ENCODE data around the gene TP53I13. TPM values are rescaled to one million over a fixed set of nuclear protein-coding genes. Genes with fewer than 3 reads are reported as not detected.

The TP53I13 gene
- total RNA-seq, 1 donor from 2014 or later = 31.2 TPM

DNA sequence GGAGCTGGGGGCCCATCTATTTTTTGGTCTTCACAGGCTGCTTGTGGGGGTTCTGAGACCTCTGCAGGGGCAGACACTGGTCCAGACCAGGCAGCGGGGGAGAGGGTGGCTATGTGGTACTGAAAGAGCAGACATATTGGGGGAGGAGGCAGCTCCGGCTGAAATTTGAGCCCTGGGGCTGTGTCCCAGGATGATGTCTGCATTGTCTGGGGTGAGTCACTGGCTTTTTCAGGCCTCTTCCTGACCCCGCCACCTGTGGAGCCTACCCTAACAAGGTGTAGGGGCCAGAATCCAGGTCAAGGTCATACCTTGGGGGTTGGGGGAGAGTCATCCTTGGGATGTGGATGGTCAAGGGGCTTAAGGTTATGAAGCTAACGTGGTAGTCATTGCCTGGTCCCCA is 51.8 kb downstream of the TP53I13 start:
- Mint-ChIP-seq H3K27me3 (ENCODE audit: low read depth) (peaks cover 67% of the 10 kb centered on the region), H3K4me3 (no peak overlapping the region), H3K4me1 (peaks cover 16% of the 10 kb centered on the region), H3K36me3 (no peaks in the 10 kb centered on the region), H3K27ac (no peak overlapping the region), H3K9me3 (no peaks in the 10 kb centered on the region)
- no peak for TF ChIP-seq CTCF (IDR thresholded peaks at IDR 0.05; ENCODE audit: unreplicated experiment)
- no peak for DNase-seq (ENCODE audit: low spot score in 2 of 2, unreplicated experiment in 2 of 2)

GRCh38 chr17:29620779-29621500 is 52.4 kb downstream of the TP53I13 start:
- H3K27me3 Mint-ChIP-seq (ENCODE audit: low read depth) = peaks cover 61% of the 10 kb centered on the region
- H3K27ac Mint-ChIP-seq = no peak overlapping the region
- no peak for DNase-seq (ENCODE audit: low spot score in 2 of 2, unreplicated experiment in 2 of 2)
- no peaks in the 10 kb centered on the region for H3K9me3 Mint-ChIP-seq
- H3K4me1 Mint-ChIP-seq = peaks cover 14% of the 10 kb centered on the region
- TF ChIP-seq CTCF (IDR thresholded peaks at IDR 0.05; ENCODE audit: unreplicated experiment) = no peak
- no peak overlapping the region for H3K4me3 Mint-ChIP-seq
- peaks cover 2% of the 10 kb centered on the region for H3K36me3 Mint-ChIP-seq

- TF ChIP-seq CTCF (IDR thresholded peaks at IDR 0.05; ENCODE audit: unreplicated experiment) = no peak
- Mint-ChIP-seq H3K36me3 (peaks cover 2% of the 10 kb centered on the region), H3K4me3 (peak overlapping the region; percentile 71), H3K27me3 (ENCODE audit: low read depth) (peaks cover 53% of the 10 kb centered on the region), H3K4me1 (peaks cover 13% of the 10 kb centered on the region), H3K9me3 (no peaks in the 10 kb centered on the region), H3K27ac (no peak overlapping the region)
- DNase-seq (ENCODE audit: low spot score in 2 of 2, unreplicated experiment in 2 of 2) = no peak
Observed at GRCh38 chr17:29621751-29622194, 53.3 kb downstream of the TP53I13 start.

Other genes with a start within 250 kb of the TP53I13 start
- gene TAOK1, start 178.3 kb upstream of the TP53I13 start, total RNA-seq = 84.7 to 92.1 TPM (median 86.7 TPM) in 3 replicates
- 5.2 to 6.1 TPM (median 5.7 TPM) in 3 replicates for gene ABHD15, start 1.7 kb upstream of the TP53I13 start, total RNA-seq
- gene GIT1, start 20.9 kb downstream of the TP53I13 start, total RNA-seq = 99.0 to 110 TPM (median 108 TPM) in 3 replicates
- gene ANKRD13B, start 24.4 kb downstream of the TP53I13 start, total RNA-seq = 51.7 to 52.7 TPM (median 52.6 TPM) in 3 replicates
- gene CORO6, start 54.2 kb downstream of the TP53I13 start, total RNA-seq = 3.4 to 3.8 TPM (median 3.4 TPM) in 3 replicates